Kidney (tissue), 14 donors: ENCODE results near the gene TPST2. TPM values are rescaled to one million over a fixed set of nuclear protein-coding genes. Genes with fewer than 3 reads are reported as not detected.

Source experiments
- DNase-seq, 5 donors: peaks; one replicate each; pipeline ENCODE4 v3.0.0-alpha.2; 2013 to 2020
- FAIRE-seq: peaks from 2 replicates; lab custom pipeline; 2012; peaks lifted over from hg19 to GRCh38; lab: Jason Lieb, UNC
- H3K27ac ChIP-seq, 2 donors: one replicate each; pipeline ENCODE4 v1.7.0; 2013; ENCODE audit warnings: low read depth in 2 of 2, low read length in 2 of 2, inconsistent platforms in 1 of 2
- H3K27me3 ChIP-seq: one replicate; pipeline ENCODE4 v1.7.1; 2013; ENCODE audit warnings: low read length, inconsistent platforms; ENCODE audit not compliant: control insufficient read depth, insufficient read depth
- H3K36me3 ChIP-seq, 3 donors: one replicate each; pipeline versions ENCODE4 v1.7.0 to v1.7.1; 2013; ENCODE audit warnings: low read length in 3 of 3, control low read depth in 1 of 3, inconsistent platforms in 1 of 3; ENCODE audit not compliant: insufficient read depth in 3 of 3, control insufficient read depth in 2 of 3
- H3K4me1 ChIP-seq, 3 donors: one replicate each; pipeline versions ENCODE4 v1.7.0 to v1.7.1; 2013; ENCODE audit warnings: low read length in 3 of 3, inconsistent platforms in 1 of 3, low read depth in 1 of 3; ENCODE audit not compliant: control insufficient read depth in 2 of 3, insufficient read depth in 2 of 3
- H3K4me3 ChIP-seq, 3 donors: one replicate each; pipeline versions ENCODE4 v1.7.0 to v1.8.1; 2013; ENCODE audit warnings: low read length in 3 of 3, control low read depth in 1 of 3, inconsistent platforms in 1 of 3
- H3K9ac ChIP-seq, 3 donors: one replicate each; pipeline versions ENCODE4 v1.7.0 to v1.7.1; 2013; ENCODE audit warnings: low read length in 3 of 3, control low read depth in 1 of 3, inconsistent platforms in 1 of 3
- H3K9me3 ChIP-seq, 3 donors: one replicate each; pipeline versions ENCODE4 v1.7.0 to v1.7.1; 2013; ENCODE audit warnings: low read length in 3 of 3, control low read depth in 1 of 3, inconsistent platforms in 1 of 3; ENCODE audit not compliant: control insufficient read depth in 2 of 3, insufficient read depth in 1 of 3
- CTCF ChIP-seq: IDR thresholded peaks from 3 replicates; pipeline ENCODE4 v1.5.1; 2012; ENCODE audit warnings: mild to moderate bottlenecking, moderate library complexity, borderline replicate concordance; ENCODE audit not compliant: insufficient read depth; ENCODE audit errors: extremely low read depth
- intact Hi-C: fragments of 100-400 bp; cut with DNase I; formaldehyde crosslinking; loops from one replicate; pipeline ENCODE4 v1.11.1; 2022
- polyA plus RNA-seq: library from polyadenylated mRNA; stranded (reverse); fragments of 350-450 nt; fragmentation: Illumina TruSeq; extraction: RNeasy Lipid Tissue Mini Kit (QIAGEN cat#74804); gene quantifications from one replicate; pipeline ENCODE4 v1.2.3, GENCODE V29; 2014; ENCODE audit warnings: low read depth, low replicate concordance; ENCODE audit not compliant: insufficient read depth
- total RNA-seq: library from RNA; stranded (reverse); fragmentation: NEBNext Ultra II Directional; extraction: Animal tissue kit (Norgen Biotek cat#: 25700); gene quantifications from one replicate; pipeline ENCODE4 v1.2.1, GENCODE V29; 2021
- donor health status: control.
- donor health status: control.
- donor health status: control.
- donor health status: control.
- donor health status: control.
- donor health status: DM: yes; HTN: yes; CAD: no.
- donor health status: Normal renal cell carcinoma (clear cell type).

Gene TPST2
- total and polyA plus RNA-seq, 2 donors from 2014 or later: 40.3 to 48.7 TPM

GRCh38 chr22:26553056-26553752, 36.7 kb downstream of the TPST2 start:
- intact Hi-C loops: no loop called here
- Histone ChIP-seq H3K9ac (peak overlapping the region in 1 of 3 donors; percentile 14), H3K9me3 (no peaks in the 10 kb centered on the region), H3K27ac (peak overlapping the region in 1 of 2 donors; percentile 47), H3K36me3 (no peaks in the 10 kb centered on the region), H3K4me1 (peaks cover 0 to 28% (median 4%) of the 10 kb centered on the region in 3 donors), H3K4me3 (no peak overlapping the region), H3K27me3 (no peaks in the 10 kb centered on the region)
- no peak for DNase-seq
- FAIRE-seq: no peak
- TF ChIP-seq CTCF: no peak

- Histone ChIP-seq H3K4me3 (no peak overlapping the region), H3K4me1 (peaks cover 0 to 28% (median 4%) of the 10 kb centered on the region in 3 donors), H3K36me3 (no peaks in the 10 kb centered on the region), H3K27ac (no peak overlapping the region), H3K9me3 (no peaks in the 10 kb centered on the region), H3K27me3 (no peaks in the 10 kb centered on the region), H3K9ac (no peak overlapping the region)
- no peak for TF ChIP-seq CTCF
- intact Hi-C loops: no loop called here
- no peak for DNase-seq
- FAIRE-seq: no peak
Measured at GRCh38 chr22:26552466-26552865, 37.5 kb downstream of the TPST2 start.

- Histone ChIP-seq H3K9me3 (no peaks in the 10 kb centered on the region), H3K36me3 (no peaks in the 10 kb centered on the region), H3K27ac (peak overlapping the region; percentile 36 to 82), H3K27me3 (no peaks in the 10 kb centered on the region), H3K4me3 (no peak overlapping the region), H3K9ac (no peak overlapping the region), H3K4me1 (peaks cover 0 to 26% (median 4%) of the 10 kb centered on the region in 3 donors)
- DNase-seq: no peak
- intact Hi-C loops: no loop called here
- TF ChIP-seq CTCF: no peak
- no peak for FAIRE-seq
Measured at GRCh38 chr22:26551568-26551967, 38.4 kb downstream of the TPST2 start.
